PC-9 (cell line): Measurements from ENCODE around the gene TTC27. TPM values are rescaled to one million over a fixed set of nuclear protein-coding genes. Genes with fewer than 3 reads are reported as not detected.
A peak's percentile ranks its signal among the peaks of the same experiment; 100 is the strongest.

Source experiments
- BruUV-seq: library from RNA; stranded (reverse); fragments of 400-500 nt; replicated peaks from 2 replicates; lab custom pipeline; 2021; lab: Mats Ljungman, UMichigan
- CTCF ChIA-PET: fragments of 300-600 bp; sonication (Branson Sonifier 250); formaldehyde crosslinking; loops from one replicate; lab custom pipeline; 2022; ENCODE audit warnings: antibody characterized with exemption; lab: Charles Lee
- POLR2A ChIA-PET: fragments of 300-600 bp; sonication (Branson Sonifier 250); formaldehyde crosslinking; loops from one replicate; lab custom pipeline; 2022; ENCODE audit warnings: antibody characterized with exemption; ENCODE audit not compliant: unreplicated experiment; lab: Charles Lee
- DNase-seq, 2 experiments: peaks; one replicate each; pipeline versions ENCODE4 v3.0.0 to v3.0.0-alpha.2; 2015 to 2022; ENCODE audit warnings: mixed read lengths in 1 of 2
- H2AFZ ChIP-seq: fragments of 200-600 bp; sonication (generic); 2 replicates; pipeline ENCODE4 v1.8.1; 2017; ENCODE audit warnings: antibody characterized with exemption
- H3F3A ChIP-seq: fragments of 200-600 bp; sonication (generic); 2 replicates; pipeline ENCODE4 v1.8.1; 2017; ENCODE audit warnings: antibody characterized with exemption, mild to moderate bottlenecking, low read depth; ENCODE audit not compliant: insufficient read depth
- H3K27ac ChIP-seq: fragments of 200-600 bp; sonication (generic); 2 replicates; pipeline ENCODE4 v1.6.1; 2016; ENCODE audit warnings: mixed run types
- H3K27me3 ChIP-seq: fragments of 200-600 bp; sonication (generic); 2 replicates; pipeline ENCODE4 v1.6.1; 2016; ENCODE audit warnings: low read depth, mixed run types; ENCODE audit not compliant: insufficient read depth
- H3K36me3 ChIP-seq: fragments of 200-600 bp; sonication (generic); 2 replicates; pipeline ENCODE4 v1.6.1; 2016; ENCODE audit warnings: low read depth, mixed run types
- H3K4me1 ChIP-seq: fragments of 200-600 bp; sonication (generic); replicated peaks from 2 replicates; pipeline ENCODE4 v1.6.1; 2016; ENCODE audit warnings: mixed run types; ENCODE audit not compliant: insufficient read depth
- H3K4me2 ChIP-seq: fragments of 200-600 bp; sonication (generic); 2 replicates; pipeline ENCODE4 v1.6.1; 2017; ENCODE audit warnings: mixed run types
- H3K4me3 ChIP-seq: fragments of 200-600 bp; sonication (generic); 2 replicates; pipeline ENCODE4 v1.6.1; 2016; ENCODE audit warnings: mixed run types
- H3K79me2 ChIP-seq: fragments of 200-600 bp; sonication (generic); 2 replicates; pipeline ENCODE4 v1.6.1; 2017; ENCODE audit warnings: low read depth, mixed run types
- H3K9me2 ChIP-seq: fragments of 200-600 bp; sonication (generic); 2 replicates; pipeline ENCODE4 v1.8.1; 2017; ENCODE audit warnings: mild to moderate bottlenecking; ENCODE audit not compliant: insufficient read depth
- H3K9me3 ChIP-seq: fragments of 200-600 bp; sonication (generic); 2 replicates; pipeline ENCODE4 v1.8.1; 2016; ENCODE audit warnings: low read depth; ENCODE audit not compliant: insufficient read depth
- H4K20me1 ChIP-seq: fragments of 200-600 bp; sonication (generic); 2 replicates; pipeline ENCODE4 v1.8.1; 2017; ENCODE audit not compliant: insufficient read depth
- CTCF ChIP-seq: fragments of 200-600 bp; sonication (generic); conservative IDR thresholded peaks from 2 replicates; pipeline ENCODE4 v1.6.1; 2017; ENCODE audit warnings: mixed run types, antibody characterized with exemption, mild to moderate bottlenecking, moderate library complexity
- EZH2 ChIP-seq: fragments of 200-600 bp; sonication (generic); IDR thresholded peaks from 2 replicates; pipeline ENCODE4 v1.8.0; 2017; ENCODE audit warnings: antibody characterized with exemption, low read depth
- intact Hi-C: fragments of 100-400 bp; cut with micrococcal nuclease; formaldehyde crosslinking; loops from one replicate; pipeline ENCODE4 v1.10.0; 2022; ENCODE audit not compliant: unreplicated experiment
- total RNA-seq: library from RNA; stranded (reverse); gene quantifications from 2 replicates; pipeline ENCODE4 v1.2.3, GENCODE V29; 2021

The TTC27 gene
- total RNA-seq, 1 experiment from 2014 or later, result 12.8 TPM

DNA sequence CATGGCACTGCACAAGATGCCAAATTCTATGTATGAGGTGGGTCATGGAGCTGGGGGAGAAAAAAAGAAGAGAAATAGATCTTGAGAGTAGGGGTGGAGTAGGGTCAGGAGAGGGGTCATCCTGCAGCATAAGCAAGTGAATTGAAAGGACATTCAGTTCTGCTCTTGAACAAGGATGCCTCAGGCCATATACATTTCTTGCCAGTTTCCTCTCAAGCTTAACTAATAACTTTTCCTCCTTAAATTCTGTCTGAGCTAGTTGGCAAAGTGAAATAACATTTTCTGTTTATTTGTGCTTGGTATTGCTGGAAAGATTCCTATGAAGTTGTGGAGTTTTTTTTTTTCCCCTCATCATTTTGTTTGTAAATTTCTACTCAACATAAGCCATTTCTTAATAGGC is 219.9 kb downstream of the TTC27 start:
- Histone ChIP-seq H3K4me2 (no peak overlapping the region), H3K9me3 (no peaks in the 10 kb centered on the region; the same call in 1 of the 2 replicates), H3K27me3 (no peaks in the 10 kb centered on the region), H3K27ac (no peak overlapping the region), H3K79me2 (no peaks in the 10 kb centered on the region), H3K4me3 (no peak overlapping the region), H4K20me1 (no peaks in the 10 kb centered on the region), H3F3A (no peaks in the 10 kb centered on the region), H3K36me3 (no peaks in the 10 kb centered on the region), H3K4me1 (no peaks in the 10 kb centered on the region), H3K9me2 (no peaks in the 10 kb centered on the region), H2AFZ (no peak overlapping the region)
- ChIA-PET POLR2A (interaction anchor here (0.6 kb wide), 1 partner anchor 140 kb away, joined by 9 read pairs; no protein-coding TSS in a partner anchor), CTCF (no interaction called here)
- intact Hi-C loops, result no loop called here
- BruUV-seq, result no TSS peak
- no peak for DNase-seq
- TF ChIP-seq EZH2, result no peak
- TF ChIP-seq CTCF, result no peak

- no TSS peak for BruUV-seq
- CTCF ChIA-PET, result no interaction called here
- POLR2A ChIA-PET, result no interaction called here
Measured at GRCh38 chr2:32849456-32850194, 221.8 kb downstream of the TTC27 start.

GRCh38 chr2:32851777-32852439 is 224.1 kb downstream of the TTC27 start:
- intact Hi-C loops, result no loop called here
- no peaks in the 10 kb centered on the region for H3K4me1 ChIP-seq
- H3K4me2 ChIP-seq, result no peak overlapping the region
- TF ChIP-seq EZH2 (no peak), CTCF (no peak)
- H4K20me1 ChIP-seq, result no peaks in the 10 kb centered on the region
- no peak overlapping the region for H3K4me3 ChIP-seq
- no peak overlapping the region for H2AFZ ChIP-seq
- BruUV-seq, result no TSS peak
- no peaks in the 10 kb centered on the region for H3F3A ChIP-seq
- H3K27ac ChIP-seq, result no peak overlapping the region
- ChIA-PET POLR2A (no interaction called here), CTCF (no interaction called here)
- H3K9me3 ChIP-seq, result no peaks in the 10 kb centered on the region
- H3K36me3 ChIP-seq, result no peaks in the 10 kb centered on the region
- H3K79me2 ChIP-seq, result no peaks in the 10 kb centered on the region
- H3K27me3 ChIP-seq, result no peaks in the 10 kb centered on the region
- DNase-seq, result no peak
- no peaks in the 10 kb centered on the region for H3K9me2 ChIP-seq

More at GRCh38 chr2:32849456-32850194, 221.8 kb downstream of the TTC27 start:
- TF ChIP-seq CTCF (no peak), EZH2 (no peak)
- intact Hi-C loops, result no loop called here
- H3K36me3 ChIP-seq, result no peaks in the 10 kb centered on the region
- H3K9me3 ChIP-seq, result no peaks in the 10 kb centered on the region; the same call in 1 of the 2 replicates
- no peaks in the 10 kb centered on the region for H3K4me1 ChIP-seq
- H3K4me3 ChIP-seq, result no peak overlapping the region
- no peak overlapping the region for H3K27ac ChIP-seq
- DNase-seq, result no peak
- H3K9me2 ChIP-seq, result no peaks in the 10 kb centered on the region
- no peaks in the 10 kb centered on the region for H3K79me2 ChIP-seq
- no peak overlapping the region for H3K4me2 ChIP-seq
- H4K20me1 ChIP-seq, result no peaks in the 10 kb centered on the region
- no peaks in the 10 kb centered on the region for H3F3A ChIP-seq
- 0 out of 2 replicates have a peak overlapping the region, but pooled peaks have one; percentile 34 for H2AFZ ChIP-seq
- H3K27me3 ChIP-seq, result no peaks in the 10 kb centered on the region
